HEK293 (cell line): ENCODE data around the gene PTPRH.

Experiments used
- GLIS2 ChIP-seq: fragments of 450-650 bp; formaldehyde crosslinking; IDR thresholded peaks from 2 replicates; pipeline ENCODE4 v1.5.1; 2016; ENCODE audit warnings: missing biosample characterization, missing genetic modification characterization
- HIC1 ChIP-seq: fragments of 450-650 bp; formaldehyde crosslinking; IDR thresholded peaks from 2 replicates; pipeline ENCODE4 v1.5.1; 2016; ENCODE audit warnings: missing biosample characterization, missing genetic modification characterization
- KLF7 ChIP-seq: fragments of 450-650 bp; formaldehyde crosslinking; IDR thresholded peaks from 2 replicates; pipeline ENCODE4 v1.5.1; 2016; ENCODE audit warnings: missing biosample characterization, missing genetic modification characterization, borderline replicate concordance
- PBX3 ChIP-seq: sonication (generic); formaldehyde crosslinking; IDR thresholded peaks from 2 replicates; pipeline ENCODE4 v1.8.1; 2022; ENCODE audit warnings: mild to moderate bottlenecking, moderate library complexity, missing genetic modification reagents
- PRDM2 ChIP-seq: fragments of 450-650 bp; formaldehyde crosslinking; IDR thresholded peaks from 2 replicates; pipeline ENCODE4 v1.5.1; 2016; ENCODE audit warnings: missing biosample characterization, missing genetic modification characterization, borderline replicate concordance
- ZNF148 ChIP-seq: fragments of 450-650 bp; formaldehyde crosslinking; IDR thresholded peaks from 2 replicates; pipeline ENCODE4 v1.5.0; 2017; ENCODE audit warnings: missing biosample characterization, missing genetic modification characterization, borderline replicate concordance
- ZNF169 ChIP-seq: fragments of 450-650 bp; formaldehyde crosslinking; IDR thresholded peaks from 2 replicates; pipeline ENCODE4 v1.5.1; 2016; ENCODE audit warnings: missing biosample characterization, missing genetic modification characterization
- ZNF341 ChIP-seq: fragments of 450-650 bp; formaldehyde crosslinking; IDR thresholded peaks from 2 replicates; pipeline ENCODE4; 2016; ENCODE audit warnings: low read depth, missing biosample characterization, missing genetic modification characterization
- ZNF555 ChIP-seq: fragments of 450-650 bp; formaldehyde crosslinking; conservative IDR thresholded peaks from 2 replicates; pipeline ENCODE4 v1.5.1; 2017; ENCODE audit warnings: missing biosample characterization, mild to moderate bottlenecking, missing genetic modification characterization, inconsistent platforms
- ZNF580 ChIP-seq: fragments of 450-650 bp; formaldehyde crosslinking; IDR thresholded peaks from 2 replicates; pipeline ENCODE4 v1.5.1; 2016; ENCODE audit warnings: missing biosample characterization, missing genetic modification characterization
- ZNF585B ChIP-seq: fragments of 450-650 bp; formaldehyde crosslinking; IDR thresholded peaks from 2 replicates; pipeline ENCODE4 v1.5.1; 2016; ENCODE audit warnings: missing biosample characterization, missing genetic modification characterization
- ZNF600 ChIP-seq: fragments of 450-650 bp; formaldehyde crosslinking; IDR thresholded peaks from 2 replicates; pipeline ENCODE4 v1.5.1; 2016; ENCODE audit warnings: missing biosample characterization, missing genetic modification characterization
- ZNF701 ChIP-seq: fragments of 450-650 bp; formaldehyde crosslinking; IDR thresholded peaks from 2 replicates; pipeline ENCODE4 v1.5.1; 2016; ENCODE audit warnings: missing biosample characterization, missing genetic modification characterization
- ZNF785 ChIP-seq: fragments of 450-650 bp; formaldehyde crosslinking; IDR thresholded peaks from 2 replicates; pipeline ENCODE4 v1.5.1; 2016; ENCODE audit warnings: missing biosample characterization, missing genetic modification characterization

Gene PTPRH

GRCh38 chr19:55245236-55245904 is 36.1 kb upstream of the PTPRH start (continued):
- no peak for TF ChIP-seq PRDM2
- no peak for TF ChIP-seq KLF7
- no peak for TF ChIP-seq ZNF580 (tag by site-specific recombination)
- no peak for TF ChIP-seq HIC1 (tag by site-specific recombination)
- TF ChIP-seq ZNF555 (tag by site-specific recombination), result no peak
- TF ChIP-seq ZNF785 (tag by site-specific recombination), result no peak
- no peak for TF ChIP-seq ZNF585B (tag by site-specific recombination)
- no peak for TF ChIP-seq GLIS2
- TF ChIP-seq ZNF148 (tag by site-specific recombination), result no peak
- no peak for TF ChIP-seq ZNF600 (tag by site-specific recombination)
- TF ChIP-seq PBX3 (CRISPR knock-in tag), result no peak
- no peak for TF ChIP-seq ZNF341 (tag by site-specific recombination)
- no peak for TF ChIP-seq ZNF169 (tag by site-specific recombination)
- no peak for TF ChIP-seq ZNF701
